ENCODE data around the gene YPEL2.
"Not testable (repeated sequence)": the region's sequence is repeated elsewhere in the genome, so short reads cannot be mapped to it uniquely, and the experiment has no call there.

Gene YPEL2

DNA sequence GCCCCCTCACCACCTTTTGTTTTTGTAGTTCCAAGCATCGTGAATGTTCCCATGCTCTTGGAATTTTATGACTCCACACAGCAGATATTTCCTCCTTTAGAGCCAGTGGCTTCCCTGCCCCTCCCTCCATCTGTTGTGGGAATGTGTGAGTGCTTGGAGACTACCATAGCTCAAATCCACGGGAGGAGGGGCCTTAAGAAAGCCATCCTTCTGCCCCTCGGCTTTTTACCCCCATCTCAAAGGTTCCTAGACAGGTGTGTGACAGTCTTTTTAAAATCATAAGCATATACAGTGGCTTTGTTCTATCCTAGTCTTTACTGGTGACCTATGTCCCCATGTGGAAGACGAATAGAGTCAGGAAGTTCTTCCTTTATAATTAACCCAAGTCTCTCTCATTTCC is 47.2 kb downstream of the YPEL2 start:
- no peak for DNase-seq

- no peak for DNase-seq
Measured at GRCh38 chr17:59380474-59380873, 49.0 kb downstream of the YPEL2 start.

DNA sequence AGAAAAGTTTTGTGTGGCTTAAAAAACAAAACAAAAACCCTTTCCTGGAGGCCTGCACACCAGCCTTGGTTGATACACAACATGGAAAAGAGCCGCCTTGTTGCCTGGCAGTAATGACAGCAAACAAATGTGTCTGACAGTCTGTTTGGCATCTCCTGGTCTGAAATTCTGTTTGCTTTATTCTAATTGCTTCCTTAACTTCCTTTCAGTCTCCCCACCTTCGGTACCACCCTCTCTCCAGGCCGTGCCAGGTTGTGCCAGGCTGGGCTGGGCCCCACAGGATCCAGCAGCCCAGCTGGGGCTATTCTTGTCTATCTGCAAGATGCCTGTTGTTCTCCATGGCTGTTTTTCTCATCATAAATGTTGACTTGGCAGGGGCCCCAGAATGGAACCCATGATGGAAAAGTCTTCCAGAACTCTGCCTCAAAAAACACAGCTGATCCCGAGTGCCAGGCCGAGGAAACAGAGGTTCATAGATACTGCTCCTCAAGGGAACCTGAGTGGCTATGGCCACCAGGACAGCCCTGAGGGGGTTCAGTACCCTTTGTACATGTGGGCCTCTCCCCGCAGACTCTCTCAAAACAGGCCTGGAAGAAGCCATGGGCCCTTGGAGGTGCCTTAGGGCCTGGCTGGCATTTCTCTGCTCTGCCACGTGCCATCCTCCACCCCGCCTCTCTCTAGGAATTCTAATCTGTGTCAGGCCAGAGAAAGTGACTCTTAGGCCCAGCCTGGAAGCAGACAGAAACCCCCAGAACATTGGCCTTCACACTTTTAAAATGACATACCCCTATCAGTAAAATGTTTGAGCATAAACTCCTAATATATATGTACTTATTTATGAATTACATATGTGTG is 50.5 kb downstream of the YPEL2 start:
- DNase-seq = no peak

DNA sequence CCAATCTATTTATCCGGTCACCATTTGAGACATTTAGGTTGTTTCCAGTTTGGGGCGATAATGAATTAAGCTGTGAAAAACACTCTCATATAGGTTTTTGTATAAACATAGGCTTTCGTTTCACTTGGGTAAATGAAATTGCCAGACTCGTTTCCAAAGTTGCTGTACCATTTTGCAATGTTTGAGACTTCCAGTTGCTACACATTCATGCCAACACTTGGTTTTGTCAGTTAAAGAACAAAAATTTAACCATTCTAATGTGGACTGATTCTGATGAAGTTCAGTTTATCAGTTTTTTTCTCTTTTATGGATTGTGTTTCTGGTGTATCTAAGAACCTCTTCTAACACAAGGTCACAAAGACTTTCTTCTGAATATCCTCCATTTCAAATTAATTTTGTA is 52.4 kb downstream of the YPEL2 start:
- no peak for DNase-seq

DNA sequence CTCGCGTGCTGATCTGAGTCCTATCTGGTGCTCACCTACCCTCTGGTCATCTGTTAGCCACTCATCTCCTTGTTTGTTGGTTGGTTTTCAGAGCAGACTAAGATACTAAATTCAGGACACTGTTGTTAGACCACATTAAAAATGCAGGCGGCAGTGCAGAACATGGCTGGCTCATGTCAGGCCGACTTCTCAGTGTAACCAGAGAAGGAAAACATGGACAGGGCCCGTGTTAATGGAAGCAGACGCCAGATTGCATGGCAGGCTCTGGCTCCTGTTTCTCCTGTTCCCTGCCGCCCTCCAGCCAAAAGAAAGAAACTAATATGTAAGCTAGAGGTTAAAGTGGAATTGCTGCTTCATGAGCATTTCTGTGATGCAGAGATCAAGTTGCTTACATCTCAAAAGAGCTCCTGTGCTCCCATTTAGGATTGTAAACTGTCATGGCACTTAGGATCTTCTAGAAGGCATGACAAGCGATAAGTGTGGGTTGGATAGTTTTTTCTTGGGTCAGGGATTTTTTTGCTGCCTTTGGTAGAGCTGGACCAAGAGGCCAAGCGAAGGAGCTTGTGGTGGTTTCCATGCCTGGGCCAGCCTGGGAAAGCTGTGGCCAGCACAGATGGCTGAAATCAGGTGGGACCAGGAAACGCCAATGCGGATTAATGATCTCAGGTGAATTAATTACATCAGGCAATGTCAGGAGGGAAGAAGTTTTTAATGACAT is 56.1 kb downstream of the YPEL2 start:
- DNase-seq = no peak

DNA sequence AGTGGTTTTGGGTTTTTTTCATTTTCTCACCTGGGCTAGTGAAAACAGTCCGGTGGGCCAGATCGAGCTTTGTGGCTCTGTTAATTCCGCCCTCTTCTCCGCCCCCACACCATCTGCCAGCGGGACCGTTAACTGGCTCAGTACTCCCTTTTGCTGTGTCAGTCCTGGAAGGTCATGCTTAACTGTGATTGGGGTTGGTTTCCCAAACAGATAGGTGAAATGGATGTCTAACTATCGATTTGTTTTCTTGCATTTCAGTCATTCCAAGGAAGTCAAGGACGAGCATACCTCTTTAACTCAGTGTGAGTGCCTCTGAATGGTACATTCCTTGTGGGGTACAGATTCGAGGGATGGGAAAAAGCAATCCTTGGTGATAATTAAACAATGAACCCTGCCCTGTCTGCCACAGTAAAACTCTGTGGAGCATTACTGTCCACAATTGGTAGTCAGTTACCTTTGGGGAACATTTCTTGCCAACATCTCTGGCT is 56.7 kb downstream of the YPEL2 start:
- no peak for DNase-seq

- no peak for DNase-seq
Measured at GRCh38 chr17:59389066-59389465, 57.6 kb downstream of the YPEL2 start.

DNA sequence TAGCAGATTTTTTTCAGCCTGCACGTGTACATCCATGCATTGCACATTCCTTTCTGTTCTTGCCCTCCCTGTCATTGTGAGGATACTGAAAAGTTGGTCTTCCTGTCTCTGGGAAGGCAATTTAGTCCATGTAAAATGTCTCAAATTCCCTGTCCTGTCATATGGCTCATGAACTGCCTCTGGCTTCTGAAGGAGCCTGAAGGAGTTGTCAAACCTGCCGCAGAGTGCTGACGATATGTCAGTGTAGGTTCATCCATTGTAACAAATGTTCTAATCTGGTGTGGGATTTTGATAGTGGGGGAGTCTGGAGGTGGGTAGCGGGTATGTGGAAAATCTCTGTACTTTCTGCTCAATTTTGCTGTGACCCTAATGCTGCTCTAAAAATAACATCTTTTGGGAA is 59.6 kb downstream of the YPEL2 start:
- no peak for DNase-seq

GRCh38 chr17:59392973-59393679 is 61.7 kb downstream of the YPEL2 start:
- no peak for DNase-seq

DNA sequence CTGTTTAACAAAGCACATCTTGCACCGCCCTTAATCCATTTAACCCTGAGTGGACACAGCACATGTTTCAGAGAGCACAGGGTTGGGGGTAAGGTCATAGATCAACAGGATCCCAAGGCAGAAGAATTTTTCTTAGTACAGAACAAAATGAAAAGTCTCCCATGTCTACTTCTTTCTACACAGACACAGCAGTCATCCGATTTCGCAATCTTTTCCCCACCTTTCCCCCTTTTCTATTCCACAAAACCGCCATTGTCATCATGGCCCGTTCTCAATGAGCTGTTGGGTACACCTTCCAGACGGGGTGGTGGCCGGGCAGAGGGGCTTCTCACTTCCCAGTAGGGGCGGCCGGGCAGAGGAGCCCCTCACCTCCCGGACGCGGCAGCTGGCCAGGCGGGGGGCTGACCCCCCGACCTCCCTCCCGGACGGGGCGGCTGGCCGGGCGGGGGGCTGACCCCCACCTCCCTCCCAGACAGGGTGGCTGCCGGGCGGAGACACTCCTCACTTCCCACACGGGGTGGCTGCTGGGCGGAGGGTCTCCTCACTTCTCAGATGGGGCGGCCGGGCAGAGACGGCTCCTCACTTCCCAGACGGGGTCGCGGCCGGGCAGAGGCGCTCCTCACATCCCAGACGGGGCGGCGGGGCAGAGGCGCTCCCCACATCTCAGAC is 62.4 kb downstream of the YPEL2 start:
- not testable (repeated sequence) for DNase-seq

DNA sequence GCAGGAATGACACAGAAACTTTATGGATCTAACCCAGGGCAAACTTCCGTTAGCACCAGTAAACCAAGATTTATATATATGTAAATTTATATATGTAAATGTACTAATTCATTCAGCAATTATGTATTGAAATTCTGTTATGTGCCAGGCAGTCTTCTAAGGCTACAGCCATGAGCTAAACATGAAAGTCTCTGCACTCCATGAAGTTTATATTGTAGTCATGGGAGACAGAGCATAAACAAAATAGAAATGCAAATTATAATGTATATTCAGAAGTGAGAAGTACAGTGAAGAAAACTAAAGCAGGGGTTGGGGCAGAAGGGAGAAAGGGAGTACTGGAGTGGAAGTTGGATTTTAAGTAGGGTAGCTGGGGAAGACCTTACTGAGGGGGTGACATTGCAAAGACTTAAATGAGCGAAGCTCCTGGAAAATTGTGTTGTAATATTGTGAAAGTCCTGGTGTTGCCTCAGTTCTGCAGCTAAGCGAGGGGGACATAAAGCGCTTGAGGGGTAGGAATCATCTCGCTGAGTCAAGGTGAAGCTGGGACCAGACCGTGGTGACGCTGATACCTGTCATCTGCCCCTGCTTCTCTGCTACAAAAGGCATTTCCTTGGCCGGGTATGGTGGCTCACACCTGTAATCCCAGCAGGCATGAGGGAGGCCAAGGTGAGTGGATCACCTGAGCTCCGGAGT is 64.8 kb downstream of the YPEL2 start:
- DNase-seq = no peak

DNA sequence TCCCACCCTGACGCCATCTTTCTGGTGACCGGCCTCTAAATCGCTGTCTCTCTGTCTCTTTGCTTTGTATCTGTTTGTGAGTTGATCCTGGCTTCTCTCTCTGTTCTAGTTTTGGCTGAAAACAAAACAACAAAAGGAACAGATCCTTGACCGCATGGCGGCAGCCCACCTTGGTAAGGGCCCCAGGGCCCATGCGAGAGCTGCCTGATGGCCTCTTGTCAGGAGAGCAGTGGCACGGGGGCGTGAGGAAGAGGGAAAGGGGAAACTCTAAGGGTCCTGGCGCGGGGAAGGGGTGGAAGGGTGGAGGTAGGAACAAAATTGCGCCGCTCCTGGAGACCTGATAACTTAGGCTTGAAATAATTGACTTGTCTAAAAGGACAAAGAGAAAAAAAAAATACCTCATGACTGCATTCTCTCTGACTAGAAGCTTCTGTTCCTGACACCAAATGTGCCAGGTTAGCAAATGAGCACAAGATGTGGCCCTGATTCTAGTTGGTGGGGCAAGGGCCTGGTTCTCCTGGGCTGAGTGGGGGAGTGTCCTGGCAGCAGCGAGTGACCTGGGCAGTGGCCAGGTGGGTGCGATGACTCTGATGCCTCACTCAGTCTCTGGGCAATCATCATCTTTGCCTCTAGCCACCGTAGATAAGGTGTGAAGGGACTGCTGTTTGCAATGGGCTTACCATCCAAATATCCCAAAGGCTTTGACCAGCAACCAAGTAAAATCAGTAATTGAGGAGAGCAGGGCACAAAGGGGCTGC is 66.0 kb downstream of the YPEL2 start:
- no peak for DNase-seq

DNA sequence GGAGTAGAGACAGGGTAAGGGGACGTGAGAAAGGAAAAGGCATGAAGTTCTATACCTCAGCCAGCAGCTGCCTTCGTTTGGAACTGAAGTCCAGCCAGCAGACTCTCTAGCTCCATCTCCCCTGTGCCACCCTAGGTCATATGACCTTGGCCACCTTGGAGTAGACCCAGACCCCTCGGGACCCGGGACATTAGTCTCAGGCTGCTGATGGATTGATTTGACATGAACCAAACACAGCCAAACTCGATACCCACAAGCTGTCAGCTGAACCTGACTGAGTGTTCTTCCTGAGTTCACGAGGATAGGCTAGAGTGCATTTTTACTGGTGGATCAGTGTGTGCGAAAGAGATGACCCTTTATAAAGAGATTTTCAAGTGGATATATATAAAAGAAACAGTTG is 68.5 kb downstream of the YPEL2 start:
- DNase-seq = no peak

DNA sequence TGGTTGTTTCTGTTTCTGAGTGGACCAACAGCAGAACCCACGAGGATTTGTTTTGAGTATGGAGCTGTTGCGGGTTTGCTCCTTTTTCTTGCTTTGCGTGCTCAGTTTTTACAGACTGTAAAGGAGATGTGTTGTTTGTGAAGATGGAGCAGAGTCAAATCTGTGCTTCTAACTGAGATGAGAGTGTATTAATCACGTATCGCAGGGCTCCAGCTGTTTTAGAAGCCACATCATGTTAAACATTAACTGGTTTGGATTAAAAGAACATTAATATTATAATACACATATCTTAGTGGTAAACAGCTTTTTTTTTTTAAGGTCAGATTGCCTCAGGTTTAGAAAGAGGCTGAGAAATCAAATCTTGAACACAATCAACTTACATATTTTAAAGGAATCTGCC is 69.4 kb downstream of the YPEL2 start:
- no peak for DNase-seq

DNA sequence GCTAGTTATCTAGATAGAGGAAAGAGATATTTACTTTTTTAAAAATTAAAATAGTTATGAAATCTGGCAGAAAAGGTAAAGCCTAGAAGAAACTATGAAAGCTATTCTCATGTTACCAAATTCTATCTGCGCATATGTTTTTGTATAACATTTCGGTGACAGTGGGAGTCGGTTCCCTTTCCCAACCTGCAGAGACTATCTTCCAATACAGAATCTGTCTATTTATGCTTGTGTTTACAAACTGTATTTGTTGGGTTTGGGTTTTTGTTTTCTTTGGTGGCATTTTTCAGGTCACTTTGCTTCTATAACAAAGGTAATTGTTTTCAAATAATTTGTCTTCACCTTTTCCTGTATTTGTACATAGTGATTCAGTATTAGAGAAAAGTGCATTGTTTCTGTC is 69.8 kb downstream of the YPEL2 start:
- no peak for DNase-seq

GRCh38 chr17:59401725-59402124 is 70.3 kb downstream of the YPEL2 start:
- DNase-seq = no peak

GRCh38 chr17:59402760-59403159 is 71.3 kb downstream of the YPEL2 start:
- no peak for DNase-seq

GRCh38 chr17:59404471-59404870 is 73.0 kb downstream of the YPEL2 start:
- DNase-seq = no peak

DNA sequence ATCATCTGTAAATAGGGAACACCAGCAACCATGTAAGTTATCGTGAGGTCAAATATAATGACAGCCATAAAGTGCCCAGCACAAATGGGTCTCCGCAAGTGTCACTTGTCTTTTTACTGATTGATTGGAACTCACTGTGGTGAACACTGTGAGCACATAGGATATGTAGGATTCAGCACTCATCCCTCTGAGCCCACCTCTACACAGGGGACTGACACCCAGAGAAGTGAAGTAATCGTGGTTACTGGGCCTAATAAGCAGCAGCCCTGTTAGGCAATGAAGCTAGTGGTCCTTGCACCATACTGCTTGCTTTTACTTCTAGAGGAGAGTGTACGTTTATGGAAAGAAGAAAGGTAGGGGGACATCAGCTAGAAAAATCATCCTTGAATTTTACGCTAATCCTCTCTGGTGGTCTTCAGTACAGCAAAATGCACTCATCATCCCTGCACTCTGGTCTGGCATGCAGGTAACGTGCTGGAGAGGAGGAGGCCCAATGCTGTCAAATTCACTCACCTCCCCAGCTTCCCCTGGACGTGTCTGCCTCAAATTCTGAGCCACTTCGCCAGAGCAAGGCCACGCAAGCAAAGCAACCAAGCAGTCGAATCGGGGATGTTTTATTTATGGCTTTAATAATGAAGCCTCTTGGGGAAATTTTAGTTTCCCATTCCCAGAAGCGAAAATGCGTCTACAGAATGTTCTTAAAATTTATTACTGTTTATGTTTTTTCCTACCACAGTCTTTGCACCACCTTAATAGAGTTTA is 74.7 kb downstream of the YPEL2 start:
- no peak for DNase-seq

DNA sequence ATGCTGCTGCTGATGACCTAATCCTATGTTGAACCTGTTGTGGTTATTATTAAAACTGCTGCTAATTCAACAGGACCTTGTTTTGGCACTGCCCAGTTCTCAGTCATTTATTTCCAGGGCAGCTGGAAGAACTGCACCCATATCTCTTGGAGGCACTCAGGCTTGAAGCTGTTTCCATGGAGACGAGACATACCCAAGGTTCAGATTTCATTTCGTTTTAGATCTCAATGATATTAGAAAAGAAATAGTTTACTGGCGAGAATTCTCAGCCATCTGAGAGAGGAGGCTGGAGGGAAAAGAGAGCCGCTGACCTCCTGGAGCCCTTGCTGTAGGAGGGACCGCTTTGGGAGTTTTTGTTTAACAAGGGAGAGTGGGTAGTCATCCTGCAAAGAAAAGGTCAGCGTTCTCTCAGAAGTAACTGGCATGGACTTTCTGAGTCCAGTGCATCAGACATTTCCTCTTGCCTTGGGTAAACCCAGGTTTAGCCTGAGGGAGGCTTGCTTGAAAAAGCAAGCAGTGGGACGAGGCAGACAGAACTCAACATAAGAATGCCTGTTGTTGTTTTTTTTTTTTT is 75.4 kb downstream of the YPEL2 start:
- no peak for DNase-seq
